G401.6 (cell line): Measurements from ENCODE around the gene CARD16.
"Not testable (repeated sequence)": the region's sequence is repeated elsewhere in the genome, so short reads cannot be mapped to it uniquely, and the experiment has no call there.

Experiments
- FAIRE-seq: peaks from 2 replicates; lab custom pipeline; 2012; peaks lifted over from hg19 to GRCh38; lab: Jason Lieb, UNC

Gene CARD16

DNA sequence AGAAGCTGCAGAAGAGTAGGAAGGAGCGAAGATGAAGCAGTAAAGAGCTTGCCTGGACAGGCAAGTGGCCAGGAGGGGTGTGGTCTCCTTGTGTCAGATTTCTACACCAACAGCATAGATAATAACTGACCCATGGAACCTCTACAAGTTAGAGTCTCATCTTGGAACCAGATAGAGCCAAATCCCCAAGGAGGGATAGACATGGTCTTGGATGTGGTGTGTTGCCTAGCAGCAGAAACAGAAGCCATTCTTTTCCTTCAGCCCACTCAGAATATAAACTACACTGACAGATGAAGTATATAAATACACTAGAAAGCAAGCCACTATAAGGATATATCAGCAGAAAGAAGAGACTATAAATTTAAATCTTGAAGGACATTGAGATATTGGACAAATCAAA is 4.3 kb upstream of the CARD16 start:
- no peak for FAIRE-seq

DNA sequence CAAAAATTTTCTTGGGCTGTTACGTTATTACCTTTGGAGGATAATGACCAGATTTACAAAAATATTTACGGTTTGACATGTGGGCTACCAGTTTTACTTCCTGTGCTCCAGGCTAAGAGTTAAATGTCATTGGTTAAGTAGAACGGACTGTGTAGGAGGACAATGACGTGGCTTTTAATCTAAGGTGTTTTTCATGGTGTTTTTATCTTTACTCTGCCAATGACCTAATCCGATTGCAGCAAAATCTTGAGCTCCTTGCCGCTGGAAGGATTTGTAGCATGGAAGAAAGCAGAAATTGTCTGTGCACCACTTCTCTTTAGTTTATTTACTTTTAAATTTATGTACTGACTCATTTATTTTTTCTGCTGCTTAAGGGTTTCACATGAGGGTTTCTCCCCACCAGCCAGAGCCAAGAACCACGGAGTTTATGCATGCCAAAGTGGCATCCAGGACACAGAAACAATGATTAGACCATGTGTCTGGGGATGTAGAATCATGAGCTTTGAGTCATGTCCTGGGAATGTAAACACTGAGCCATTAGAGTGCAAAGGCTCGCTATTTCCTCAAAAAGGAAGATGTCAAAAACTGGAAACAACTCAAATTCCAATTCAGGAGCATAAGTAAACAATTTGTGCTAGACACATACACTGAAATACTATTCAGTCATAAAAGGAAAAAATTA is 1.9 kb upstream of the CARD16 start:
- no peak for FAIRE-seq

DNA sequence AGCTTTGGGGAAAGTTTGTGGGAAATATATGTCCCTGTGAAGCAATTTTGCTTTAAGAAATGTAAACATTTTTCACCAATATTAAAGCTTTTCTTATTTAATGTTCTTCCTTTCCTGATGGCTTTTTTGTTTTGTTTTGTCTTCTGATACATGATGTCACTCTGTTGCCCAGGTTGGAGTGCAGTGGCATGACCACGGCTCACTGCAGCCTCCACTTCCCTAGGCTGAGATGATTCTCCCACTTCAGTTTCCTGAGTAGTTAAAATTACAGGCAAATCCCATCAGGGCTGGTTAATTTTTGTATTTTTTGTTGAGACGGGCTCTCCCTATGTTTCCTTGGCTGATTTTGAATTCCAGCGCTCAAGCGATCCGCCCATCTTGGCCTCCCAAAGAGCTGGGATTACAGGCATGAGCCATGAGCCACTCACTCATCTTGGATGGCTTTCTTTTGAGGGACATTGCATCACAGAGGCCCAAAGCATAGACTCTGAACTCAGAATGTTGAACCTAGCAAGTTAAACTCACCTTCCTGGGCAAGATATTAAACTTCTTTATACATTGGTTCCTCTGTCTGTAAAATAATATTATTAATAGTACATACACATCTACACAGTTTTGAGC is 651 bp upstream of the CARD16 start:
- FAIRE-seq: no peak

DNA sequence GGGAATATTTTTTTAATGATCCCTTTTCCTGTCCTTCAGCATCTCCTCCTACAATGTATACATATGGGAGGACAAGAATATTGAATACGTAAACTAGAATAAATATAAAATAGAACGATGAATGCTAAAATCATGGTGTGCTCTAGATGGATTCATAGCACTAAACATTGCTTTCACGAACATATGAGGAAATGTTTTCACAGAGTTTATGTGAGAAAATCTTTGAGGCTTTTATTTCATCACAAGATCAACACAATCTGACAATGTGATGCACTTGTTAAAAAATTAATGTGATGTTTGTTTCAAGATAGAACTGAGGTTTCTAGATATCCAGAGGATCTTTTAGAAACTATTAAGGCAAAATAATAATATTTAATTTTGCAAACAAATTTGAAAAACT is 3.0 kb downstream of the CARD16 start:
- FAIRE-seq: no peak

DNA sequence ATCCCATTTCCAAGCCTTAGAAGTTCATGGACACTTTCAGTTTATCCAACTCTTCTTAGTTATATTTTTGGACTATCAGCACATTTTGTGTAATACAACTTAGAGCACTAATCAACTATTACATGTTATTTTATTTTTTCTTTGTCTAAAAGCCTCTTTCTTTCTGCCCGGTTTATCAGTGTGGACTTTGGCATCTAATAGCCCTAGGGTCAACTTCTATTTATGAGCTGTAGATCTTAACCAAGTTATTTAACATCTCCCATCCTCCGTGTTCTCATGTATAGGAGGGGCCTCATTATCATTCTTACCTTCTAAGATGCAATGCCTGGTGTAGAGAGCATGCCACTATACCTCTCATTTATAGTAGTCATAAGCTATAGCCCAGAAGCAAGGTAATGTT is 4.4 kb downstream of the CARD16 start:
- FAIRE-seq: no peak

GRCh38 chr11:105034813-105035620 is 10.1 kb downstream of the CARD16 start, which contains the start of gene CASP1:
Gene CASP1, minus strand, starts transcription at chr11:105035144. Its CDS starts 31 bp downstream, at chr11:105035113.
- FAIRE-seq: no peak

GRCh38 chr11:105034388-105034787 is 10.7 kb downstream of the CARD16 start:
- not testable (repeated sequence) for FAIRE-seq

- no peak for FAIRE-seq
Observed at GRCh38 chr11:105033781-105034180, 11.4 kb downstream of the CARD16 start.

GRCh38 chr11:105033343-105033742 is 11.8 kb downstream of the CARD16 start:
- no peak for FAIRE-seq

DNA sequence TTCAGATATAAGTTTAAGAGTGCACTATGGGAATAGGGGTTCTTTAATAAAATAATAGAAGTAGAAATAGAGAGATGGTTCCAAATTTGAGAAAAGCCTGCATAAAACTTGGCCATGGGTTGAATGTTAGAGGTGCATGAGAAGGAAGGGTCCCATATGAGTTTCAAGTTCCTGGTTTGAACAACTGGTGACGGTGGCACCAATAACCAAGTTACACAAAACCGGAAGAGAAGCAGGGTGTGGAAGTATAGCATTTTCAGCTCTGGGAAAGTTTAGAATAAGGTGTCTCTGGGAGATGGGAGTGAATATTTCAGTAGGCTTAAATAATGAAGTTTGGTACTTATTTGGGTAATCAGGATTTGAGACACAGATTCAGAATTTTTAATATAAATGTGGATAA is 12.6 kb downstream of the CARD16 start:
- no peak for FAIRE-seq

GRCh38 chr11:105027678-105028077 is 17.5 kb downstream of the CARD16 start:
- FAIRE-seq: no peak

DNA sequence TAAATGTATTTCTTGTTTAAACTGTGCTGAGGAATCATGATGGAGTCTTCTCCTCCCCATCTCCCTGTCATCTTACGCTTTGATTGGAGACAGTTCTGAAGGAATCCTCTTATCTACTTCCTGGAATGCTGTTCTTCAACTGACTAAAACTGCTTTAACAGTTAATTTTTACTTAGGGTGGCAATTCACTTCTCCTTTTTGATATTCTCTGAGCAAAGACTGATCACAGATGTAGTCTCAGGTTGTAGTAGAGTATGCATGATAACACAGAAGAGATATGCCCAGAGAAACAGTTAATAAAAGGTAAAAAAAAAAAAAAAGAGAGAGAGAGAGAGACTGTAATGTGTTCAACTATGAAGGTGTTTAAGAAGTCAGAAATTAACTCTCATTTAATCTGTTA is 20.7 kb downstream of the CARD16 start:
- no peak for FAIRE-seq

DNA sequence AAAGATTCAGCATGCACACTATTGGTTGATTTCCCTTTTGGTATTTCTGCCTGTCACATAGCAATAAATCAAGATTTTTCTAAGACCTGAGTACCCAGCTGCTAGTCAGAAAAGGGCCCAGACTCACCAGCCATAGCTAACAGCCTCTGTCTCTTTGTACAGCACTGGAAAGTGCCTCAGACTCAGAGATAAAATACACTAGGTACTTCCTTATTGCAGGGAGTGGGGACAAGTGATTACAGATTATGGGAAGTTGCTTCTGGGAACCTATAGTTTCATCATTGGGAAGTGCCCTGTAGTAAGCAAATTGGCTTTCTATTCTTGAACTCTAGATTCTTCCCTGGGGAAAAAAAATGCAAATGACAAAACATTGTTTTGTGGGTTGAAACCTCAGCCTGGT is 22.1 kb downstream of the CARD16 start, which contains the start of gene CASP5:
CASP5 (minus strand) TSS at position 166 of the 400 bp plus-strand sequence; CDS start at position 134, 32 bp downstream.
- FAIRE-seq: no peak

GRCh38 chr11:105022527-105022926 is 22.6 kb downstream of the CARD16 start:
- FAIRE-seq: no peak

GRCh38 chr11:105007463-105007862 is 37.7 kb downstream of the CARD16 start:
- FAIRE-seq: no peak

DNA sequence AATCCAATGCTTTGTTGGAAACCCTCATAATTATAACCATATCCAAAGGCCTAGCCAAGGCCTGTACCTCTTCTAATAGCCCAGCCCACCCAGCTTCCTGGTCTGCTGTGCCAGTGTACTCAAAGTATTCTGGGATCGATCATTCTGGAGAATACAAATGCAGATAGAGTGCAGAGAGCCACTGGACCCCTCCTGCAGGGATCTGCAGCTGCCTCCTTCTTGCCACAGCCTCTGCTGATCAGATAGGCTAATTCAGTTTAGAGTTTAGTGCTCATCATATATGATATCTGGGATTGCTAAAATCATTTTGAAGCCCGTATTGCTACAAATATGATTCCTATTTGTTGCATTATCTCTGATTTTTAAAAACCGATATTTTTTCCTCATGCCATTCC is 39.7 kb downstream of the CARD16 start:
- FAIRE-seq: no peak

DNA sequence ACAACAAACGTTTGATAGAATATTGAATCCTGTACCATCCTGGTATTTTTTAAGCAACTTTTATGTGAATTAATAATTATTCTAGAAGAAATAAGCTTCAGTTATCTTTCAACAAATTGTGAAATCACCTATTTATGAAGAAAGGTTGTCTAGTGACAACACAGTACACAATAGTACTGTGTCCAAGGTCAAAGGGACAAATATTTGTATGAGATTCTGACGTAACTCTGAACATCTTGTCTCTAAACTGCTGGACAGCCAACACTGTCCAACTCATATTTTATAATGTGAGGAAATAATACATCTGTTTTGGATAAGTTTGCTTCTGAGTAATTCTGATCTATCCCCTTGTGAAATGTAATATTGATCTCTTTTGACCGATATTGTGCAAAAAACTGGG is 41.1 kb downstream of the CARD16 start:
- no peak for FAIRE-seq

- no peak for FAIRE-seq
Observed at GRCh38 chr11:105003151-105003550, 42.0 kb downstream of the CARD16 start.

- FAIRE-seq: no peak
Observed at GRCh38 chr11:105000797-105001196, 44.3 kb downstream of the CARD16 start.

GRCh38 chr11:105000167-105000566 is 45.0 kb downstream of the CARD16 start:
- no peak for FAIRE-seq

GRCh38 chr11:104999721-105000120 is 45.4 kb downstream of the CARD16 start:
- no peak for FAIRE-seq

DNA sequence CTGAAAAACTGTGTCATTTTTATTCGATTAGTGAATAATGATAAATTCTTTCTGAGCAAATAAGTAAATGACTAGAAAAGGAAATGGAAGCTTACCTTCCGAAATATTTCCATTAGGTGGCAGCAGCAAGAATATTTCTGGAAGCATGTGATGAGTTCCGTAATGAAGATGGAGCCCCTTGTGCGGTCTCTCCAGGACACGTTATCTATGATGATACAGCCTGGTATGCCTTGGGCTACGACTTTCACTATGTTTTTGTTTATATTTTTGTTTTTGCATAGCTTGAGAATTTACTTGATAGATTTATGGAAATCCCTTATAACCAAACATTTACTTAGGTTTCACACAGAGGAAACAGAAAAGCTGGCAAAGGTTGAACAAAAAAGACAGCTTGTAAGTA is 47.8 kb downstream of the CARD16 start:
- FAIRE-seq: no peak

DNA sequence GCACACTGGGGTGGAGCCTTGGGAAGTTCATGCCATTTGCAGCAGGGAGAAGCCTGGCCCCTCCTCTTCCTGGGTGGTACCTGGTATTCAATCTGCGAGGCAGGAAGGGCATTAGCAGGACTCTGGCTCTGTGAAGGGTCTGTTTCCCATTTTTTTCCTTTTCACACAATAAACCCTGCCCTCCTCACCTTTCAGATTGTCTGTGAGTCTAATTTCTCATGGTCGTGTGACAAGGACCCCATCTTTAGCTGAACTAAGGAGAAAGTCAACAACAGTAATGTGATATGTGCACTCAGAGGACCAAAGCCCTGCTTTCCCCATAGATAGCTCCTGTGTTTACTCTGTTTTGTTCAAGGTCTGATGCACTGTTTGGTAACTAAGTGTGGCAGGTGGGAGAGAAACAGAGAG is 50.1 kb downstream of the CARD16 start:
- FAIRE-seq: no peak
